NCI-H1417 treated with DMSO at 0.1 percent for 48 hours (cell line): ENCODE measurements around the gene SLC31A1.

Source experiments
- DNase-seq: peaks from one replicate; lab custom pipeline; 2025; lab: John Stamatoyannopoulos, UW

The SLC31A1 gene

DNA sequence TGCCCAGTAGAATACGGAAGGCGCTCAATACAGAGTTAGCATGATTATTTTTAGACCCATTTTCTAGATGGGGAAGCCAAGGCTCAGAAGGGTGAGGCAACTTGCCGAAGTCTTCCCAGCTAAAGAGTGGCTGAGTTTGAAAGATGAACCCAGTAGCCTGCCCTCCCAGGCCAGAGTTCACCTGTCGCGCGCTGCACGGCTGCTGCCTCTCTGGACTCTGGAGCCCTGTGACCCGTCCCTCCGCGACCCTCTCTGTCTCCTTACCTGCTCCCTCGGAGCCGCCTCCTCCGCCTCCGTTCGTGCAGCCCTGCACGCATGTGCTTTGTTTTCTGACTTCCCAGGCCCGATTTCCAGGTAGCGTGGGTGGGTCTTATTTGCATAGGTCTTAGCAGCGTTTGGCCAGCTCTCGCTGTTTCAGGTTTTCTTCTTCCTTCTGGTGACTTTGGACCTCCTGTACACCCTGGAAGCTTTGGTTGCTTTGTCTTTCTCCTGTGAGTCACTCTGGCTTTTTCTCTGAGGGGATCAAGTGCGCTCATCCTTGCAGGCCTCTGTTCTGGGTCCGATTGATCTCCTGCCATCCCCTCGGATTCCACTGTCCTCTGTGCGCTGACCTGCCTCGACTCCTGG, 81.6 kb downstream of the SLC31A1 start, which contains the start of gene RNF183:
RNF183 (minus strand) TSS at position 585 of the 627 bp plus-strand sequence. CDS start 5,192 bp downstream, outside the sequence.
- no peak for DNase-seq

- DNase-seq, result no peak
Observed at GRCh38 chr9:113306566-113306965, 85.2 kb downstream of the SLC31A1 start.

DNA sequence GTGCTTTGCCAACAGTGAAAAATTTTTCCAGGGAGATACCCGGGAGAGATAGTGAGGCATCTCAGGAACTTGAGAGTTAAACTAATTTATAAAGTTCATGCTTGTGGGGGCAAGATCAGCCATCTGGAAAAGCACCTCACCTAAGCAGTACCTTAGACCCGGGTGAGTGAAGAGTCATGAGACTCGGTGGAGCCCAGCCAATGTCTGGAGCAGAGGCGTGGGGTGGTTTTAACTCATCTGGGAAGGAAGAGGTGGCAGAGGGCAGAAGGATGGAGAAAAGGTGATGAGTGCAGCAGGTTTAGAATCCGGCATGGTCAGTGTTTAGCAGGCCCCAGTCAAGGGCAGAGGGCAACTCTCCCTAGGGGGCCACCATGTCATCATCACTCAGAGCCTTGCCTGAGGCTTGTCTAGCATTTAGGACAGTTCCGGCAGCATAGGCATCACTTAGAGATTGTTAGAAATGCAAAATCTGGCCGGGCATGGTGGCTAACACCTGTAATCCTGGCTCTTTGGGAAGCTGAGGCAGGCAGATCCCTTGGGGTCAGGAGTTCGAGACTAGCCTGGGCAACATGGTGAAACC, 86.1 kb downstream of the SLC31A1 start:
- no peak for DNase-seq

DNA sequence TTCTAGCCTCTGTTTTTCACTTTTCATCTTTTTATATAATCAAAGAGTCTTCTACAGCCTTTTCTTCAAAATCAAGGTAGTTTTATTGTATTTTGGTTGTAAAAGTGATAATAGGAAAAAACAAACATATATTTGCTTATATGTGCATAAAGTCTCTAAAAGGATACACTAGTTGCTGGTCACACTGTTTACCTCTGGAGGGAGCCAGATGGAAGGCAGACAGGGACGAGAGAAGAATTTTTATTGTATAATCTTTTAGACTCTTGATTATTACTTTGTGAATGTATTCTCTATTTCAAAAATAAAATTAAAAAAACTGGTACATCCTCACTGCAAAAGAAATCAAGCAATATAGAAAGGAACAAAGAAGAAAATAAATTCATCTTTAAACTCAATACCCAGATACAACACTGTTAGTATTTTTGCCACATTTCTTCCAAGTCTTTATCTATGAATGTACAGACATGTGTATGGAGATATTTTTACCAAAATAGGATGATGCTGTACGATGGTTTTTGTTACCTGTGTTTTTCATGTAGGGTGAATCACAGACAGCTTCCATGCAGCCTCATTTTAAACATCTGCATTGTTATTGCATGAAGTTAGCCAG, 88.0 kb downstream of the SLC31A1 start:
- DNase-seq, result no peak

- DNase-seq, result no peak
Observed at GRCh38 chr9:113310538-113310937, 89.2 kb downstream of the SLC31A1 start.

GRCh38 chr9:113311961-113312360, 90.6 kb downstream of the SLC31A1 start:
- DNase-seq, result no peak

GRCh38 chr9:113313261-113313660, 91.9 kb downstream of the SLC31A1 start:
- DNase-seq, result no peak
